ENCODE measurements around the gene RSF1. TPM values are rescaled to one million over a fixed set of nuclear protein-coding genes. Genes with fewer than 3 reads are reported as not detected.

The RSF1 gene
- total and polyA plus RNA-seq, 2 experiments from 2014 or later, result 47.9 to 48.8 TPM

DNA sequence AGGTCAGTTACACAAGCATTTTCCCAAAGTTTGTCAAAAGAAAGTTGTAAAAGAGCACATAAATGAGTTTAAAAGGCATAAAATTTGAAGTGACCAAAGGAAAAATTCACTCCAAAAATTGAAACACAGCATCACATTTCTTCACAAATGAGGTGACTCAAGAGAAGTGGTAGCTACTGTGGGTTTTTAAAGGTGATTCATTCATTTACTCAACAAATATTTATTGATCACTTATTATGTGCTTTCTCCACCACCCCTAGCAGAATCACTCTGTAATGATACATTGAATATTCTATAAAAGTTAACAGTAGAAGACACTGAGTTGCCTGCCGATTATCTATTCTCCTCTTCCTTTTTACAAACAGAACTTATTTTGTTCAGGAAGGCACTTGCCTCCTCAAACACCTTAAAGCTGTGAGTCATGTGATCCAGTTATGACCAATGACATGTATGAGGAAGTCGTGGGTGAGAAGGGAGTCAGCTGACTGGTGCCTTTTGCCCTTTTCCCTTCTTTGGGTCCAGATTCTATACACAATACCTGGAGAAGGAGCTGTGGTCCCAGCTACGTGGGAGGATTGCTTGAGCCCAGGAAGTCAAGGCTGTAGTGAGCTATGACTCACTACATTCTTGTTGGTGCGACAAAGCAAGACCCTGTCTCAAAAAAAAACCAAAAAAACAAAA lies 115.2 kb downstream of the RSF1 start:
- no peaks in the 10 kb centered on the region for H3K27me3 ChIP-seq
- H3K36me3 ChIP-seq (replicated peaks; ENCODE audit: insufficient read depth, low read depth), result no peaks in the 10 kb centered on the region
- no peaks in the 10 kb centered on the region for H3K9me3 ChIP-seq (ENCODE audit: low read depth)
- no peak overlapping the region for H3K4me3 ChIP-seq
- peak overlapping the region; percentile 36 for H3K27ac ChIP-seq
- H3K4me2 ChIP-seq, result no peak overlapping the region
- WGBS (ENCODE audit: low lambda C conversion rate, missing lambda C conversion rate), result 88% methylated on average over 4 of the region's 4 CpGs
- TF ChIP-seq EZH2 (IDR thresholded peaks at IDR 0.05; ENCODE audit: borderline replicate concordance) (no peak), EZH2phosphoT487 (IDR thresholded peaks at IDR 0.05; ENCODE audit: low read depth, severe bottlenecking, unreplicated experiment) (no peak)
- TF ChIP-seq, protein P1, sequence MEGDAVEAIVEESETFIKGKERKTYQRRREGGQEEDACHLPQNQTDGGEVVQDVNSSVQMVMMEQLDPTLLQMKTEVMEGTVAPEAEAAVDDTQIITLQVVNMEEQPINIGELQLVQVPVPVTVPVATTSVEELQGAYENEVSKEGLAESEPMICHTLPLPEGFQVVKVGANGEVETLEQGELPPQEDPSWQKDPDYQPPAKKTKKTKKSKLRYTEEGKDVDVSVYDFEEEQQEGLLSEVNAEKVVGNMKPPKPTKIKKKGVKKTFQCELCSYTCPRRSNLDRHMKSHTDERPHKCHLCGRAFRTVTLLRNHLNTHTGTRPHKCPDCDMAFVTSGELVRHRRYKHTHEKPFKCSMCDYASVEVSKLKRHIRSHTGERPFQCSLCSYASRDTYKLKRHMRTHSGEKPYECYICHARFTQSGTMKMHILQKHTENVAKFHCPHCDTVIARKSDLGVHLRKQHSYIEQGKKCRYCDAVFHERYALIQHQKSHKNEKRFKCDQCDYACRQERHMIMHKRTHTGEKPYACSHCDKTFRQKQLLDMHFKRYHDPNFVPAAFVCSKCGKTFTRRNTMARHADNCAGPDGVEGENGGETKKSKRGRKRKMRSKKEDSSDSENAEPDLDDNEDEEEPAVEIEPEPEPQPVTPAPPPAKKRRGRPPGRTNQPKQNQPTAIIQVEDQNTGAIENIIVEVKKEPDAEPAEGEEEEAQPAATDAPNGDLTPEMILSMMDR (IDR thresholded peaks at IDR 0.05; ENCODE audit: poor library complexity), result no peak
- DNase-seq (ENCODE audit: low spot score), result peak; percentile 43
- H3K9me2 ChIP-seq (replicated peaks; ENCODE audit: insufficient read depth), result no peaks in the 10 kb centered on the region
- no peak overlapping the region for H2AFZ ChIP-seq
- H3K4me1 ChIP-seq (ENCODE audit: insufficient read depth), result no peaks in the 10 kb centered on the region
- no peaks in the 10 kb centered on the region for H4K20me1 ChIP-seq (ENCODE audit: insufficient read depth, poor library complexity, severe bottlenecking)
- peaks cover 6% of the 10 kb centered on the region for H3K79me2 ChIP-seq

DNA sequence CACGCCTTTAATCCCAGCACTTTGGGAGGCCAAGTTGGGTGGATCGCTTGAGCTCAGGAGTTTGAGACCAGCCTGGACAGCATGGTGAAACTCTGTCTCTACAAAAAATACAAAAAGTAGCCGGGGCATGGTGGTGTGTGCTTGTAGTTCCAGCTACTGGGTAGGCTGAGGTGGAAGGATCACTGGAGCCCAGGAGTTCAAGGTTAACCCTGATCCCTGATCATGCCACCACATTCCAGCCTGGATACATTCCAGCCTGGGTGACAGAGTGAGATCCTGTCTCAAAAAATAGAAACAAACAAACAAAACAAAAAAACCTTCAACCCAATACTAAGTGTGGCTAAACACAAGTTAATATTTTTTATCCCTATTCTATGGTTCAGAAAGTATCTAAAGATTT lies 116.5 kb downstream of the RSF1 start:
- no peak overlapping the region for H3K4me3 ChIP-seq
- TF ChIP-seq EZH2 (IDR thresholded peaks at IDR 0.05; ENCODE audit: borderline replicate concordance) (no peak), EZH2phosphoT487 (IDR thresholded peaks at IDR 0.05; ENCODE audit: low read depth, severe bottlenecking, unreplicated experiment) (no peak)
- TF ChIP-seq, protein P1 (IDR thresholded peaks at IDR 0.05; ENCODE audit: poor library complexity), result no peak
- no peak overlapping the region for H3K4me2 ChIP-seq
- no peak overlapping the region for H2AFZ ChIP-seq
- H3K27ac ChIP-seq, result no peak overlapping the region
- no peaks in the 10 kb centered on the region for H3K9me3 ChIP-seq (ENCODE audit: low read depth)
- H3K79me2 ChIP-seq, result peaks cover 3% of the 10 kb centered on the region
- 94% methylated on average over 3 of the region's 3 CpGs for WGBS (ENCODE audit: low lambda C conversion rate, missing lambda C conversion rate)
- no peaks in the 10 kb centered on the region for H3K27me3 ChIP-seq
- H3K36me3 ChIP-seq (replicated peaks; ENCODE audit: insufficient read depth, low read depth), result no peaks in the 10 kb centered on the region
- no peak for DNase-seq (ENCODE audit: low spot score)
- H3K9me2 ChIP-seq (replicated peaks; ENCODE audit: insufficient read depth), result no peaks in the 10 kb centered on the region
- no peaks in the 10 kb centered on the region for H3K4me1 ChIP-seq (ENCODE audit: insufficient read depth)
- H4K20me1 ChIP-seq (ENCODE audit: insufficient read depth, poor library complexity, severe bottlenecking), result no peaks in the 10 kb centered on the region

DNA sequence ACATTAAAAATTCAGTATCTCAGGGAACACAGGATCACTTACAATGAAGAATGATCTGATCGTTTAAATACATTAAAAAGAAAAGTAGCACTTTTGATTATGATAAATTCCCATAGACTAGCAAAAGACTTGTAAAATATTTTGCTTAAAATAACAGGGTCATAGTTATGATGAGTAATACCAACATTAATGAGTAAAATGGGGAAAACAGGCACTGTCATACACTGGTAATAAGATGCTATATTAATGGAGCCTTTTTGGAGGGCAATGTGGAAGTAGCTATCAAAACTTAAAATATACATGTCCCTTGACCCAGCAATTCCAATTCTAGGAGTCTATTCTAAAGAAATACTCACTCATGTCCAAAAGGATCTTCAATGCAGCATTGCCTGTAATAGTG lies 121.1 kb downstream of the RSF1 start:
- Histone ChIP-seq H4K20me1 (ENCODE audit: insufficient read depth, poor library complexity, severe bottlenecking) (no peaks in the 10 kb centered on the region), H3K9me2 (replicated peaks; ENCODE audit: insufficient read depth) (no peaks in the 10 kb centered on the region), H3K36me3 (replicated peaks; ENCODE audit: insufficient read depth, low read depth) (no peaks in the 10 kb centered on the region), H3K27me3 (no peaks in the 10 kb centered on the region), H3K27ac (no peak overlapping the region), H3K79me2 (no peaks in the 10 kb centered on the region), H2AFZ (no peak overlapping the region), H3K4me2 (no peak overlapping the region), H3K4me3 (no peak overlapping the region), H3K9me3 (ENCODE audit: low read depth) (no peaks in the 10 kb centered on the region), H3K4me1 (ENCODE audit: insufficient read depth) (no peaks in the 10 kb centered on the region)
- WGBS (ENCODE audit: low lambda C conversion rate, missing lambda C conversion rate), result 94% methylated on average over 1 of the region's 1 CpG
- TF ChIP-seq EZH2phosphoT487 (IDR thresholded peaks at IDR 0.05; ENCODE audit: low read depth, severe bottlenecking, unreplicated experiment) (no peak), EZH2 (IDR thresholded peaks at IDR 0.05; ENCODE audit: borderline replicate concordance) (no peak)
- TF ChIP-seq, protein P1 (IDR thresholded peaks at IDR 0.05; ENCODE audit: poor library complexity), result no peak
- DNase-seq (ENCODE audit: low spot score), result no peak
